Upper lobe of left lung (tissue), 6 donors: ENCODE measurements around the gene AP4M1. TPM values are rescaled to one million over a fixed set of nuclear protein-coding genes. Genes with fewer than 3 reads are reported as not detected.

Source experiments
- ATAC-seq, 2 donors: fragments of 200-7000 bp; cut with Tn5 transposase; one replicate each; pipeline ENCODE4 v1.9.1; 2022; ENCODE audit warnings: mild to moderate bottlenecking in 2 of 2, moderate library complexity in 2 of 2; ENCODE audit not compliant: low FRiP score in 2 of 2
- DNase-seq, 2 donors: peaks; one replicate each; pipeline ENCODE4 v3.0.0-alpha.2; 2019 to 2020
- H3K27ac ChIP-seq, 4 donors: fragments of 200-600 bp; sonication (generic); one replicate each; pipeline ENCODE4 v1.5.1; 2016 to 2019
- H3K27me3 ChIP-seq, 4 donors: fragments of 200-600 bp; sonication (generic); one replicate each; pipeline ENCODE4 v1.5.1; 2017 to 2019
- H3K36me3 ChIP-seq, 4 donors: fragments of 200-600 bp; sonication (generic); one replicate each; pipeline ENCODE4 v1.5.1; 2016 to 2019
- H3K4me1 ChIP-seq, 4 donors: fragments of 200-600 bp; sonication (generic); one replicate each; pipeline ENCODE4 v1.5.1; 2018 to 2019
- H3K4me3 ChIP-seq, 4 donors: fragments of 200-600 bp; sonication (generic); one replicate each; pipeline ENCODE4 v1.5.1; 2017 to 2019; ENCODE audit warnings: mild to moderate bottlenecking in 2 of 4, moderate library complexity in 1 of 4
- H3K9me3 ChIP-seq, 4 donors: fragments of 200-600 bp; sonication (generic); one replicate each; pipeline ENCODE4 v1.5.1; 2018 to 2019
- CTCF ChIP-seq, 6 experiments: fragments of 450-650 bp in 4 of 6; fragments of 200-600 bp in 2 of 6; sonication (generic) in 2 of 6; IDR thresholded peaks; one replicate each; pipeline ENCODE4 v1.5.1; 2016 to 2019; ENCODE audit warnings: antibody characterized with exemption in 6 of 6
- EP300 ChIP-seq, 4 donors: sonication (generic); formaldehyde crosslinking; IDR thresholded peaks; one replicate each; pipeline ENCODE4 v1.5.1; 2017; ENCODE audit warnings: antibody characterized with exemption in 4 of 4, control low read depth in 2 of 4
- POLR2A ChIP-seq, 4 donors: fragments of 450-650 bp; IDR thresholded peaks; one replicate each; pipeline ENCODE4 v1.5.1; 2016 to 2017; ENCODE audit warnings: antibody characterized with exemption in 4 of 4, mild to moderate bottlenecking in 2 of 4
- POLR2AphosphoS5 ChIP-seq, 2 donors: sonication (generic); formaldehyde crosslinking; IDR thresholded peaks; one replicate each; pipeline ENCODE4 v1.5.1; 2017; ENCODE audit warnings: antibody characterized with exemption in 2 of 2
- WGBS, 2 donors: methylation state at CpG; one replicate each; pipeline ENCODE4 v1.1.5; 2017 to 2018; 5-methylcytosine and 5-hydroxymethylcytosine counted together
- total RNA-seq, 6 donors: library from RNA; depleted of rRNA in 4 of 6; stranded (reverse); fragments of >200 nt in 4 of 6; gene quantifications; one replicate each; pipeline versions ENCODE4 v1.1.0 to v1.2.1, GENCODE V29; 2016 to 2021
- donor health status: DM: no; HTN: no; CAD: no; lungs with moderate emphysema.
- donor health status: DM: no; HTN: yes; CAD: no; lungs with severe emphysema.

Gene AP4M1
- total RNA-seq, 6 donors from 2014 or later = 17.3 to 142 (median 19.4) TPM

- Histone ChIP-seq H3K36me3 (peaks cover 0 to 6% (median 0%) of the 10 kb centered on the region in 4 donors), H3K4me1 (peaks cover 23 to 44% (median 26%) of the 10 kb centered on the region in 4 donors), H3K9me3 (no peaks in the 10 kb centered on the region), H3K27ac (no peak overlapping the region), H3K4me3 (no peak overlapping the region), H3K27me3 (no peaks in the 10 kb centered on the region)
- DNase-seq = no peak
- no peak for TF ChIP-seq EP300 (IDR thresholded peaks at IDR 0.05)
- no peak for TF ChIP-seq POLR2A (IDR thresholded peaks at IDR 0.05)
- no peak for TF ChIP-seq CTCF (IDR thresholded peaks at IDR 0.05)
- no peak for TF ChIP-seq POLR2AphosphoS5 (IDR thresholded peaks at IDR 0.05)
- WGBS, 2 donors = 73 to 83% methylated on average over 13 of the region's 13 CpGs
- no peak for ATAC-seq
Measured at GRCh38 chr7:100122067-100122466, 20.6 kb downstream of the AP4M1 start.

GRCh38 chr7:100122568-100122967 is 21.1 kb downstream of the AP4M1 start:
- WGBS, 2 donors = 83 to 100% methylated on average over 1 of the region's 1 CpG
- H3K9me3 ChIP-seq = no peaks in the 10 kb centered on the region
- no peaks in the 10 kb centered on the region for H3K27me3 ChIP-seq
- DNase-seq (no peak), ATAC-seq (no peak)
- peaks cover 23 to 45% (median 27%) of the 10 kb centered on the region in 4 donors for H3K4me1 ChIP-seq
- H3K36me3 ChIP-seq = peaks cover 0 to 6% (median 0%) of the 10 kb centered on the region in 4 donors
- TF ChIP-seq CTCF (IDR thresholded peaks at IDR 0.05) (no peak), EP300 (IDR thresholded peaks at IDR 0.05) (no peak), POLR2AphosphoS5 (IDR thresholded peaks at IDR 0.05) (no peak), POLR2A (IDR thresholded peaks at IDR 0.05) (no peak)
- H3K4me3 ChIP-seq = no peak overlapping the region
- H3K27ac ChIP-seq = no peak overlapping the region

- 62 to 76% methylated on average over 4 of the region's 4 CpGs for WGBS, 2 donors
- H3K27ac ChIP-seq = peak overlapping the region in 1 of 4 donors; percentile 97
Measured at GRCh38 chr7:100124301-100125230, 23.1 kb downstream of the AP4M1 start.

GRCh38 chr7:100126239-100126930 is 24.9 kb downstream of the AP4M1 start:
- Histone ChIP-seq H3K4me3 (peak overlapping the region; percentile 67 to 98 (median 95)), H3K4me1 (peaks cover 18 to 39% (median 28%) of the 10 kb centered on the region in 4 donors), H3K9me3 (no peaks in the 10 kb centered on the region), H3K27ac (peak overlapping the region; percentile 94 to 98 (median 96)), H3K27me3 (no peaks in the 10 kb centered on the region), H3K36me3 (peaks cover 0 to 6% (median 0%) of the 10 kb centered on the region in 4 donors)
- 18 to 24% methylated on average over 19 to 21 of the region's 29 CpGs for WGBS, 2 donors
- TF ChIP-seq CTCF (IDR thresholded peaks at IDR 0.05) (peak in 1 of 6 experiments; percentile 31), EP300 (IDR thresholded peaks at IDR 0.05) (no peak)
- DNase-seq (no peak), ATAC-seq (peak in 1 of 2 donors; percentile 20)

More at GRCh38 chr7:100124301-100125230, 23.1 kb downstream of the AP4M1 start:
- TF ChIP-seq POLR2AphosphoS5 (IDR thresholded peaks at IDR 0.05) = no peak
- no peak for TF ChIP-seq CTCF (IDR thresholded peaks at IDR 0.05)
- no peak for TF ChIP-seq POLR2A (IDR thresholded peaks at IDR 0.05)
- no peak for TF ChIP-seq EP300 (IDR thresholded peaks at IDR 0.05)
- Histone ChIP-seq H3K4me1 (peaks cover 23 to 39% (median 28%) of the 10 kb centered on the region in 4 donors), H3K9me3 (no peaks in the 10 kb centered on the region), H3K36me3 (peaks cover 0 to 6% (median 0%) of the 10 kb centered on the region in 4 donors), H3K4me3 (no peak overlapping the region), H3K27me3 (no peaks in the 10 kb centered on the region)
- no peak for DNase-seq
- ATAC-seq = no peak
